ENCODE measurements around the gene FXYD6.

Gene FXYD6

DNA sequence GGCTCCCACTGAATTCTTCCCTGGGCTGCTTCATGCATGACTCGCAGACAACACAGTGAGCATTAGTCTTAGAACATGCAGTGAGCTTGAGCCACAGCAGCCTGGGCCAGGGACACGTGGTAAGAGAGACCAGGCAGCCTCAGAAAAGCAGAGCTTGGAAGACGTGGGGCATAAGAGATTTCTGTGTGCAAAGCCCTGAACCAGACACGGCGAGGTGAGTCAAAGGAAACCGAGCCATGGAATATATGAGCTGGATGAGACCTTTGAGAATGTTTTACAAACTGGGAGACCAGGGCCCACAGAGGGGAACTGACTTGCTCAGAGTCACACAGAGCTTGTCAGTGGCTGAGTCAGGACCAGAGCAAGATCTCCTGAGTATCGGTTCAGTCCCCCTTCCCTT is 8.5 kb upstream of the FXYD6 start:
- no peak for FAIRE-seq

DNA sequence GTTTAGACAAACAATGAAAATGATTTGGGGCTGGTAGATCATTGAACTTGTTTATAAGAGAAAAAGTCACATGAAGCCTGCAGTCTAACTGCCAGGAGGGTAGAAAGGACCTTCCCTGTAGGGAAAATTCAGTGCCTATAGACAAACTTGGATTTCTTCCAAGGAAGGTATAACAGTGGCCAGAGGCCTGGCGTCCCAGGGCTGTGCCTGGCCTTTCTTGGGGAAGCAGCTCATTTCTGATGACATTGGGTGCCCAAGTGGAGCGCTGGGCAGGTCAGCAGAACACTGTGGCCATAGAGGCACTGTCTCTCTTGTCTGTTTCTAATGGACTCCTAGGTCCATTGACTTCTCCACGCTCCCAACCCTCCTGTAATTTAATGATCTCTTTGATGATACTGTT is 6.6 kb upstream of the FXYD6 start:
- no peak for FAIRE-seq

GRCh38 chr11:117882311-117882905 is 6.0 kb upstream of the FXYD6 start:
- FAIRE-seq: no peak

- no peak for FAIRE-seq
Measured at GRCh38 chr11:117881217-117881616, 4.8 kb upstream of the FXYD6 start.

DNA sequence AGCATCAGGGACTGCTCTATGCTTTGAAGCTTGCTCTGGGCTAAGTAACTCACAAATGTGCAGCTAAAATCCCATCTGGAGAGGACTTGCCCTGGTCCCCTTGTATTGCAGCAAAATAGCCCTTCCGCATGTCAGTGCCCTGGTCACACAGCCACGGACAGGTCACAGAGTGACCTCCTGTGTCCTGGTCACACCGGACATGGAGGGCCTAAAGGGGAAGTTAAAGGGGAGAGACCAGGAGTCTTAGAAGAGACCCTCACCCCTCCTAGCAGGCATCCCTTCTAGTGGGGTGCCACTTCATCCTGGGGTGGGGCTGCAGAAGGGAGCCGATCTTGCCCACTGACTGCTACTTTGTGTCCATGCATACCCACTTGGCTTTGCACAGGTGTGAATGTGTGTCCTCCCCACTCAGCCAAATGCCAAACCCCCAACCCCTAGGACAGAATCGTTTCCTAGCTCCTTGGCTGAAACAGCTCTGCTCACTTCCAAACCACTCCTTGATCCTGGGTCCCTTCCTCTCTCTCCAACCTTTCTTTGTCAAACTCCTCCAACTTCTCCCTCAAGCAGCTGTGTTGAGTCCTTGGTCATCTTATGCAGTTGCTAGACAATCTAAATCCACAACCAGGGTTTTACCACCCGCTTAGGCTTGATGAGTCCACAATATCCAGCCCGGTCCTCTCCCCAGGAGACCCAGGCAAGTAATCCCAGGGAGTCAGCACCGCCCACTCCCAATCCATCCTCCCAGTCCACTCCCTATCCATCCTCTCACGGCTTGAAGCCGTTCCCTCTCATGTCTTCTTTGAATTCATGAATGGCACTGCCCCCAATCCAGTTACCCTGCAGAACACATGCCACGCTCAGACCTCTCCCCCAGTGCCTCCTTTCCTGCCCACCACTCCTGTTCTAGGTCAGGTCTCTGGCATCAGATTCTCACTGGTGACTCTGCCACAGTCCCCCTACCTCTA is 3.3 kb upstream of the FXYD6 start:
- no peak for FAIRE-seq

GRCh38 chr11:117878939-117879475 is 2.5 kb upstream of the FXYD6 start:
- no peak for FAIRE-seq

DNA sequence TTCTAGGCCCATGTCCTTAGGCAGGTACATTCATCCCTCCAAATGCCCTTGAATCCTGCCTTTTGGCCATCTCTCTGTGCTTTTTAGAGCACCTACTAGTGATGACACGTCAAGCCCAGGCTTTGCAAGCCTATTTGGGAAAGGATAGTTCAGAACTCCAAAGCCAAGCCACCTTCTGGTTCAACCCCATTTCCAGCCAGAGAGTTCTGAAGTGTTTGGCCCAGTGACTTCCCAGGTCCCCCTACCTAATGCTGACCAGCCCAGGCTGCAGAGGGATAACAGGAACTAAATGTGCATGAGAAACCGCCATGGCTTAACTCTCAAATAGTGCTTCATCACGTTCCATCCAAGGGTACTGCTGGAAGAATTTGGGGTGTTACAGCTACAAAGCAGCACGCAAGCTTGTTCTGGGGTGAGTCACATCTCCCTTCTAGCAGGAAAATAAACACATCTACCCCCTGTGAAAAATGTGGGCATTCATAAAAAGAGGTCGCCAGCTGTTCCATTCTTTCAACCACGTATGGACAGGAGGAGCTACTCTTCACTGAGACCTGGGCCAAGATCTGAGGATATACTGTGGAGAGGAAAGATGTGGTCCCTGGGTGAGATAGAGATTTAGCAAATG is 2.0 kb upstream of the FXYD6 start:
- FAIRE-seq: no peak

GRCh38 chr11:117877120-117877784 is 794 bp upstream of the FXYD6 start:
- no peak for FAIRE-seq

- FAIRE-seq: no peak
Measured at GRCh38 chr11:117876059-117876340, 458 bp downstream of the FXYD6 start.

DNA sequence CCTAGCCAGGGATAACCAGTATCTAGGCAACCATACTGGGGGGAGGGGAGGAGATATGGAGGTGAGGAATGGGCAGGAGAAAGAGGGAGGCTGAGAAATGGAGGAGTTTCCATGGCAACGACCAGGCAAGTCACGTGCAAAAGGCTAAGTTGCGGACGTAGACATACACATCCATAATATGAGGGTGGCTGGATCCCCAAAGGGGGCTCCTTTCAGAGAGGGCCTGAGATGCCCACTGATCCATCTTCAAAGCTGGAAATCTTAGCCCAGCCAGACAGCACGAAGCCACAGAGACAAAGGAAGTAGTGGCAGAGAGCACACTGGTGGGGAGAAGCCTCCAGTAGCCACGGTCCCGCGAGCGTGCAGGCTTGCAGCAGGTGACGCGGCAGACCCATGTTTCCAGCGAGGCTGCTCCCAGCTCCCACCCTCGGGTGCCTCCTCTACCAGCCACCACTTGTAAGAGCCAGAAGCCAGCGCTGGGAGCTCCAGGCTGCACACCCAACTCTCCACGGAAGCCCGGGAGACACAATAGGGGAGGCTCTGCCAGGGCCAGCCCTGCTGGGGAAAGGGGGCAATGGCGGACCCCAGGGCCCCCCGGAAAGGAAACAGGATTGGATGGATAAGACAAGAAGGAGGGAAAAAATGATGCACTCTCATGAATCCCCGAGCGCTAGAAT is 938 bp downstream of the FXYD6 start:
- FAIRE-seq: no peak

DNA sequence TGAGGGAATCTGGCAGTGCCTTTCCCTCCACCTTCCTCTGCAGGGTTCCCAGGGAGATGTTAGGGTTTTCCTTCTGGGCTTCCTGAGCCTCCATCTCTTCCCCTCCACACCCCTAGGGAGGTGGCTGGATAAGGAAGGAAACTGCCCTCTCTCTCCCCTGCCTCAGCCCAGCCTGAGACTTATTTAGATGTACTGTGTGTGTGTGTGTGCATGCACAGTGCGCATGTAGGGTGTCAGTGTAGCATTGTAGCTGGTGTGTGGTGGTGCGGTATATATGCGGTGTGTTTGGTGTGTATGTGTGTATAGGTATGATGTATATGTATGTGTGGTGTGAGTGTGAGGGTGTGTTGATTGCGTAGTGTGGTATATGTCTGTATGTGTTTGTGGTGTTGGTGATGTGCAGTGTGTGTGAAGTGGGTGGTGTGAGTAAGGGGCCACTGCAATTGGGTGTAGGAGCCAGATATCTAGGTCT is 1.5 kb downstream of the FXYD6 start:
- FAIRE-seq: no peak

DNA sequence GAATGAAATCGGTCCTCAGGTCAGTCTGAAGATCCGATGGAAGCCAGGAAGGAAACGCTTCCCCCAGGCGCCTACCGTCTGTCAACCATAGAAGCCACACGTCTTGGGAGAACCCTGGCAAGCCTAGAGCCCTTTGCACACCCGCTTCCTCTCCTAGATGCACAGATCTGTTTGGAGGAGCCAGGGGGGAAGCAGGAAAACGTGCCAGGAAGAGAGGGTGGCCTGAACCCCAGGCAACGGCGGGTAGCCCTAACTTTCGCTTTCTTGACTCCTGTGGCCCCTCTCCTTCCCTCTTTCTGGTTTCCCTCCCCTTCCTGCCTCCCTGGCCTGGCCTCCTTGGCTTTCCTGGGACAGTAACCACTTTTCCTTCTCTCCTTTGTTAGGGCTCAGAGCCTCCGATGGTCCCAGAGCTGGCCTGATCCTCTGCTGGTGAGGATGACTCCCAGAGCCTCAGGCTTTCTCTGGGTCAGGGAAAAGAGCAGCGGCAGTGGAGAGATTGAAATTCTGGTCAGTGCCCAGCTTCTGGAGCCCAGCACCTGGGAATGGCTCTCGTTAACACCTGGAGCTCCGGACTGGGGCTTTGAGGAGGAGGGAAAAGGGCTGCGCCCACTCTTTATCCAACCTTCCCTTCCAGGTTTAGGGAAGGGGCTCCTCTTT is 2.1 kb downstream of the FXYD6 start:
- no peak for FAIRE-seq

DNA sequence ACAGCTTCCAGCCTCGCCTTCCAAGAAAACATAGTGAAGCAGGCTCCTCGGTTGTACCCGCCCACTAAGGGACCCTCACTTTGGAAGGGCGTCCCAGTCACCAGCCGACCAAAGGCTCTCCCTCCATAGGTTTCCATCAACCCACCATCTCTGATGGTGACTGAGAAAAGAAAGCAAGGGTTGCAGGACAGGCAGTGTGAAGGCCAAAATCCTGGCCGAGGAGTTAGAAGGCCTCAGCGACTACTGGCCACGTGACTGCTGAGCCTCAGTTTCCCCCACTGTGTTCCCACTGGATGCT is 2.7 kb downstream of the FXYD6 start:
- no peak for FAIRE-seq

DNA sequence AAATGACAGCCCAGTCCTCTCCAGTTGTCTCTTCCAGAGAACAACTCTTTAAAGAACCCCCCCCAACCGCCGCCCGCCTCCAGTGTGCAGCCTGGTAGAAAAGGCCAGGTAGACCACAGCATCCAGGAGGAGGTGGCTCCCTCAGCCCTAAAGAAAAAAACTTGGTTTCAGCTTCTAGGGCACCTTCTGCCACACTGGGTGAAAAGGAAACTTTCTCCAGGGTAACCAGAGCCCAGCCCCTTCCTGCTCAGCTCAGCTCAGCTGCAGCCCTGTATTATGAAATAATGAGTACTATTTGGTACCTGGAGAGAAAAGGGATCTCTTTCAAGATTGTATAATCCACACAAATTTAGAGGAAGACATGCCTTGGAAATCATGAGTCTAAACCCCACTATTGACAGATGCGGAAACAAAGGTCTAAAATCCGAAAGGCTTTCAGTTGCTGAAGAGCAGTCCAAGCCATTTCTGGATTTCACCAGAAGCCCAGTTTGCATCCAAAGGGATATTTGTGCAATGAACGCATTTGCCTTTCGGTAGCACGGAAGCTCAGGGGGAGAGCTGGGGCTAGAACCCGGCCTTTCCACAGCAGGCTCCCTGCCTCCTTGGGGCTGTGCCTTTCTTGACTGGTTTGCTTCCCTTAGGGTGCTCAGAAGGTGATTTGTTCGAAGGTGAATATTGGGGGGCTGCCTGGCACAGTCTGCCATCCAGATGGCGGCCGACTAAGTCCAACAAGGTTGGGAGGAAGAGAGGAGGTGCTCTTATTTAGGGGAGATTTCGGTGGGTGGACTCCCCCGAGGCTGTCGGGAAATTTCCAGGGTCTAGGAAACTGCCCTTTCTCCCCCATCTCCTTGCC is 3.3 kb downstream of the FXYD6 start:
- no peak for FAIRE-seq

- no peak for FAIRE-seq
Measured at GRCh38 chr11:117872420-117872961, 4.0 kb downstream of the FXYD6 start.

DNA sequence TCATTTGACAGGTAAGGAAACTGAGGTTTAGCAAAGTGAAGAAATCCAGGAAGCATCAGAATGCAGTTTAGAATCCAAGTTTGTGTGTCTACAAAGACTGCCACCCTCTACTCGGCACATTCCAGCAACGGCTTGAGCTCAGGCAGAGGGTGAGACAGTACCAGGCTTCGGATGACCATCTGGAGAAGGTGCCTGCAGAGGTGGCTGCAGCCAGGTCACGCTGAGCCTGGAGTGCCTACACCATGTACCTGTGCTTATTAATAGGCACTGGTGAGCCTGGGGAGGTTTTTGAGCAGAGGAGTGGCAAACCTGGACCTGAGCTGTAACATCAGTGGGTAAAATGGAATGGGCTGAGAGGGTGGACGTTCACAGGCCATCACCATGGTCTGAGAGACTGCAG is 4.7 kb downstream of the FXYD6 start:
- FAIRE-seq: no peak

DNA sequence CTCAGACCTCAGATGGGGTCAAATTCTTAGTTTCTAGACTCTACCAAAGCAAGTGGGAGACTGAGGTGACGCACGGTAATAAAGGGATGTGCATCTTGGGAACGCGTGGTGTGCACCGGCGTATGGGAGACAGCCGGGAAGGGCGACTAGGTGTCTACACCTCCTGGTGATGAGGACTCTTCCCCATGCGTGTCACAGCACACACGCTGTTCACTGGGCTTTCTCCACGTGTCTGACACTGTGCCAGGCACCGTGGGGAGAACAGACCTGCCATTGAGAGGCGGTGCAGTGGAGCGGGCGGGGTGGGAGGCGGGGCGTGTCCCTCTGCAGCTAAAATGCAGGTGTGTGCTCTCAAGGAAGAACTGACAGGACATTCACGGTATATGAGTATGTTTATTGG is 5.3 kb downstream of the FXYD6 start:
- FAIRE-seq: no peak

DNA sequence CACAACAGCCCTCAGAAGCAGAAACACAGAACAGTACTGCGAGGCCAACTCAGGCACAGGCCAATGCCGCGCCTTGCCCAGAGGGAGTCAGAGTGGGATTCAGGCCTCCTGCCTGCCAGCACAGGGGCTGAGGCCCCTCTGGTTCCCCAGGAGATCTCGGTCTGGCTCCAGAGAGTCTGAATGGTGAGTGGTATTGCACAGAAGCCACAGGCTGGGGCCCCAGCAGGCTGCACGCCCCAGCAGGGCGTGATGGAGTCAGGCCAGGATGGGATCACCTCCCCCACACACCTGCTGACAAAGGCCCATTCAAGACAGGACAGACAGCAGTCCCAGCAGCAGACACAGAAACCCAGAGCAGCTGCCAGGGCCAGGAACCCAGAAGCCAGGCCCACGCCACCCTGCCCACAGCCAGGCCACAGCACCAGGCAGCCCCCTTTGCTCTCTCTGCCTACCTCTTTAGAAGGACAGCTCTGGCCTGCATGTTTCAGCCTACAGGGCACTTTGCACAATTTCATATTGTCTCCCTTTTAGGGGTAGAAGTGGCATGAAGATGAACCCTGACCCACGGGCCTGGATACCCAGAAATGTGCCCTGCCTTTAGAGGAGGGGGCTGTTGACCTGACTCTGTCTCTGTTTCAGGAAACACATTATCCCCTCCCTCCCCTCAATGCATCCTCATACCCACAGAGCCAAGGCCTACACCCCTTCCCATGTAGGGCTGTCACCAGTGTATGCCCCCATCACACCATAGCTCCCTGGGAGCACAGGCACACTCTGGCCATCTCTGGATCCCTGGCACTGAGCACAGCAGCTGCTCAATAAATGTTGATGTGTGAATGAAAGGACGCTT is 6.1 kb downstream of the FXYD6 start:
- no peak for FAIRE-seq

DNA sequence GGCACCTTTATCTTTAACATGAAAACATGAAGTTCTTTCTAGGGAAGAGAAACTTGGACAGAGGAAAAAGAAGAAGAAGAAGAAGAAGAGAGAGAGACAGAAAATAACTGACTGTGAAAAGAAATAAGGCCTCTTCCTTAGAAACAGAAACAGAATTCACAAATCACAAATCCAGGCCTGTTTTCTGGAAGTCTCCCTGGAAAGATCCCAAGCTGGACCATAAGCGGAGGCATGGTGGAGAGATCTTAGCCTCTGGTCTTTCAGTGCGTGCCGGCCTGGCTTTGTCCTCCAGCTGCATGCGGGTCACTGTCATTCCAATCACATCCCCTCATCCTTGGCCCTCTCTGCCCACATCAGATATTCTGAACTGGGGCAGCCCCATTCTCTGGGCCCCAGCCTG is 6.9 kb downstream of the FXYD6 start:
- no peak for FAIRE-seq

Data from A204.1 (cell line).